ENCODE data around the gene C1orf21.

C1orf21 gene

GRCh38 chr1:184387476-184388318 lies 868 bp downstream of the C1orf21 start:
- DNase-seq, result no peak

DNA sequence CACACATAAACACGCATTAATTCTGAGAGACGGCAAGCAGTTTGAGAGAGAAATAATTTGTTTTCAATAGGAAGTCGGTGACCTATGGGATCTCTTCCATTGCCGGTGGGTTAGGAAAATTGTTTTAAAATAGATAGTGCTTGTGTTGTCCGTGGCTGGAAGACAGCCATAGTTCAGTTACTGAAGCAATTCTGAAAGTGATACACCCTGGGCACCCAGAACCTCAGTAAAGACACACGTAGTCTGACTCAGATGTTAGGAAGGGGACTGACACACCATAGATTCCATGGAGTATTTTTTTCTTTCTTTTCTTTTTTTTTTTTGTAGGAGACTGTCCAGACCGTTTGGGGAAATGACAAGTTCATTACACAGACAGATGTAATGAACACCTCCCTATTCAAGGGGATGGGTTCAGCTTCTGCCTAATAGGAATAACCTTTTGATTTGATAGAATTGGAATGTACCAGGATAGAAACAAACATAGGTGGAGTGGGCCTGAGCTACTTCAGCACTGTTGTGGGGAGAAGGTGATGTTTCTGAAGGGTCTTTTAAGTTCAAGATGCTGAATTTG lies 1.6 kb downstream of the C1orf21 start:
- peak; percentile 82 for DNase-seq

DNA sequence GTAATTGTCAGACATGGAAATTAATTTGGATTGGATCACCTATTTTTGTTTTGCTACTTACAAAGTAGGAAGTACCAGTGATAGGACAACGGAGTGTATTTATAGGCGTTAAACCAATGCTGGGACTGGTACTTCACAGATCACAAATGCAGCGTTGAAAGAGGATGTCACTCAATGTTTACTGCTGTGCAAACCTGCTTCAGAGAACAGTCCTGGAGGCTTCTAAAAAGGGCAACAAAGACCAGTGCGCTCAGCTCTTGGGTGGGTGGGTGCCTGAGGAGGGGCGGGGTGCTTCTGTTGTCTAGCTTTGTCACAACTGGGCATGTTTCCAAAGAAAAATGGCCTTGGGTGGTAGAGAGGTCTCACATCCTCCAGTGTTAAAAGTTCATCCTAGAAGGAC lies 2.1 kb downstream of the C1orf21 start:
- no peak for DNase-seq

DNA sequence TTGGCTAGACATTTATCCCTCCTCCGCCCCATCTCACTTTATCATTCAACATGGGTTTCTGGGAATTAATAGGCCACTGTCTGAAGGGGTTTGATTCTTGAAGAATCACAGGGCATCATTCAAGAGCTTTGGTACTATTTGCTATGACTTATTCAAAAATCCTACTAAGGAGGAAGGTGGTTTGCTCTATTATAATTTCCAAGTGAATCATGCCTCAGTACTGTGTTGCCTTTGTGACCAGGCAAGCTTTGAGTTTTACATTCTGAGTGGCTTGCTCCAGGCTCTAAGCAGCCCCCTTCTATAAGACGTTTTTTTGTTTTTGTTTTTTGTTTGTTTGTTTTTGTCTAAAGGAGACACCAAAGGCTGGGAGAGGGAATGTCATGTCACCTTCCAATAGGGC lies 2.6 kb downstream of the C1orf21 start:
- no peak for DNase-seq

DNA sequence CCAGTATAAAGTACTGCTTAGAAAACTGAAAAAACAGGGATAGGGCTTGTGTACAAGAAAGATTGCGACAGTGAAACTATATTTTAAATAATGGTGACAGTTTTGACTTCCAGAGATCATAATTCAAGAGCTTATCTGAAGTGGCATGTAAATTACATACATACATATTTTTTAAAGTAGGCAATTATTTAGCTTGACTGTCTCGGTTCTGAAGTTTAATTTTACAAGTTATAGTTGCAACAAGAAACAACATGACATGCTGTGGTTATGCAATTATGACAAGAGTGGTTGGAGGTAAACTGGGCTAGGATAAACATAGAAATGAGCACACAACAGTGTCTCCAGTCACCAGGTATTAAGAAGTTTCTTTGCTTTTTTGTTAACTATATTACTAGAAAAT lies 4.1 kb downstream of the C1orf21 start:
- DNase-seq, result no peak

DNA sequence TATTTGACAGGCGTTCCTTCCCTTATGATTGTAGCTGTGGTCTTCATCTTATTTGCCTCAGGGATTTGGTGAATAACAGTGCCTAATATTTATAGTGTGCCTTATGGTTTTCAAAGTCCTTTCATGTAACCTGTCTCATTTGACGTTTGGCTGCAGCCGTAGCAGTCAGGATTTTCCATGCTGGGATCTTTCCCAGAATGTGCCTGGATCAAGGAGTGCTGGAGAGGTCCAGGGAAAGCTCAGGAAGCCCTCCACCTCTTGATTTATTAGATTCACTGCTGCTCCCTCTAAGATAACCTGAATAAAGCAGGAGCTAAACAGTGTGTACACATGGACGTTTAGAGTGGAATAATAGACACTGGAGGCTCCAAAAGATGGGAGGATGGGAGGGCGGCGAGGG lies 5.2 kb downstream of the C1orf21 start:
- DNase-seq, result no peak

GRCh38 chr1:184392779-184393522 lies 6.1 kb downstream of the C1orf21 start:
- no peak for DNase-seq

DNA sequence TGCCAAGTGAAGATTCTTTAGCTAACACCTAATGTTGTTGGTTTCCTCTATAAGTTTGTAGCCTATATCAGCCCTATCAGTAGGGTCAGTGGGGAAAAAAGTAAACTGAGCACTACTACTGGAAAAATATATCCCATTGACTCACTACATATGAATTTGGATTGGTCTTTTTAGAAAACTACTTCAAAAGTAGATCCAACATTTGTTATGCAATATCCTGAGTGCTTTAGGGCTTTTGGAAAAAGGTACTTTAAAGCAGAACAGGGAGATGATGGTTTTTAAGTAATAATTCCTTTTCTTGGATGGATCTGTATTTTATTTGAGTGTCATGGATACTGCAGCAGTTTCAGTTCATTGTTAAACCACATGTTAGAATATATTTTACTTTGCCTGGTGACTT lies 7.1 kb downstream of the C1orf21 start:
- DNase-seq, result no peak

DNA sequence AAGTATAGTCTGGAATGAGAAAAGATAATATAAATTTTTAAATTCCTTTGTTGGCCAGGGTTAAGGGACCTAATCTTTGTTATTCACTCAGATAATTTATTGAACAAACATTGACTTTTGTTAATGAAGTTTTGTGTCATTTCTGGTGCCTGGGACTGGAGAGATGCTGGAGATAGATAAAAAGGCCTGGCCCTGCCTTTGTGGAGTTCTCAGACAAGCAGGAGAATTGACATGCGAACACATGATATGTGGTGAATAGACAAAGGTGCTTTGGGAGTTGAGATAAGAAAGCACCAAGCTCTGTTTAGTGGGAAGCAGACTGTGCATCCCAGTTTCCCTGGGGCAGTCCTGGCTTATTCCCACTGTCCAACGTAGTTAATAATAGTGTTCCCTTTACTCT lies 8.5 kb downstream of the C1orf21 start:
- no peak for DNase-seq

DNA sequence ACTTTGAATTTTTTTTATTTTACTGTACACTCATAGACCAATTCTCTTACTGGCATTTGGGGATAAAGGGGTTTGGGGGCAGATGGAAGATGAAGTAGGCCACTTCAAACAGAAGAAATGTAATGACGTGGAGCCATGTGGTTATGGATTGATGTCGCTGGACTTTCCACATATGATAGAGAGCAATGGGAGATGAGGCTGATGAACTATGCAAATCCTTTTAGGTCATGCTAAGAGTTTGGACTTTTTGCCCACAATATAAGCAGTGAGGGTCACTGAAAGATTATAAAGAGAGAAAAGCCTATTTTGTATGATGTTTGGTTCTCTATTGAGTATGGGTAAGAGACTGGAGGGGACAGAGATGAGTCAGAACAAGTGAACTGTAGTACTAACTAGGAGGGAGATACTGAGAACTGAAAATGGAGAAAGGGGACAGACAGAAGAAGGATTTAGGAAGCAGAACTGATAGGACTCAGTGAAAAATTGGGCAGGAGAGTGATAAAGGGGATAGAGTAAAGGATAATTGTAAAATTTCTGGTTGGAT lies 9.2 kb downstream of the C1orf21 start:
- DNase-seq, result no peak

- DNase-seq, result no peak
These were observed 12.5 kb downstream of the C1orf21 start for GRCh38 chr1:184399192-184399847.

DNA sequence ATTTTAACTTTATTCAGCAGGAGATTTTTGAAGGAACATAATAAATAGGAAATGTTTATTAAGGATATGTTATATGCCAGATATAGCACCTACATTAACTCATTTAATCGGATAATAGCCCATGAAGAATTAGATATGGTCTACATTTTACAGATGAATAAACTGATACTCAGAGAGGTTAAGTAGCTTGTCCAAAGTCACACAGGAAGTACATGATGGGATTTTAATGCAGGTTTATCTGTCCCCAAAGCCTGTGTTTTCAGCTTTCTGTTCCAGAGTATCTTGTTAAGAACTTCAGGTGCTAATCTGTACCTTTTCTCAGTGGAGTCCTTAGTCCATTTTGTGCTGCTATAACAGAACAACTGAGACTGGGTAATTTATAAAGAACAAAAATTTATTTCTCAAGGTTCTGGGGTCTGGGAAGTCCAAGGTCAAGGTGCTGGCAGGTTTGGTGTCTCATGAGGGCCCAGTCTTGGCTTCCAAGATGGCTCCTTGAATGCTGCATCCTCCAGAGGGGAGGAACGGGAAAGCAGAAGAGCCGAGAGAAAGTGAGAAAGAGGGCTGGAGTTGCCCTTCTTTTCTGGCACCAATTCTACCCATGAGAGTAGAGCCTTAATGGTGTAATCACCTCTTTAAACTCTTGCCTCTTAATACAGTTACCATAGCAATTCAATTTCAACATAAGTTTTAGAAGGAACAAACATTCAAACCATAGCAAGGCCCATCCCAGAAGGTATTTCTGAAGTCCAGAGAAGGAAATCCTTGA lies 17.3 kb downstream of the C1orf21 start:
- no peak for DNase-seq

- no peak for DNase-seq
These were observed 17.8 kb downstream of the C1orf21 start for GRCh38 chr1:184404727-184405027.

- DNase-seq, result no peak
These were observed 18.4 kb downstream of the C1orf21 start for GRCh38 chr1:184405094-184405800.

GRCh38 chr1:184405801-184406142 lies 18.9 kb downstream of the C1orf21 start:
- DNase-seq, result no peak

- no peak for DNase-seq
These were observed 19.6 kb downstream of the C1orf21 start for GRCh38 chr1:184406479-184406878.

- DNase-seq, result no peak
These were observed 21.1 kb downstream of the C1orf21 start for GRCh38 chr1:184407816-184408510.

DNA sequence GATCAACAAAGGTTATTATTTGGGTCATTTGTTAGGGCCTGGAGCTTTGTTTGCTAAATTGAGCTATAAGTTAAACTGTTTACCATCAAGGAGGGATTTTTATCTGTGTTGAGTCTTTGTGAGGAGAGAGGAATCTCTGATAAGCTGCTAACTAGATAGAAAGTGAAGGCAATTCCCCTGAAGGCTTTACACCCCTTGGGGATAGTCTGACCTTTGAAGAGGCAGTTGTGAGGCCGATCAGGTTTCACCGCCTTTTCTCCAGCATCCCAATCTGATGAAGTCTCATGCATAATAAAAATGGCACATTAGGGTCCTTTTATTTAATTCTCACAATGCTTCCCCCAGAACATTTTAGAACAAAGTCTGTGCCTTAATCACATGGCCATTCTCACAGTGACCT lies 21.8 kb downstream of the C1orf21 start:
- DNase-seq, result no peak

DNA sequence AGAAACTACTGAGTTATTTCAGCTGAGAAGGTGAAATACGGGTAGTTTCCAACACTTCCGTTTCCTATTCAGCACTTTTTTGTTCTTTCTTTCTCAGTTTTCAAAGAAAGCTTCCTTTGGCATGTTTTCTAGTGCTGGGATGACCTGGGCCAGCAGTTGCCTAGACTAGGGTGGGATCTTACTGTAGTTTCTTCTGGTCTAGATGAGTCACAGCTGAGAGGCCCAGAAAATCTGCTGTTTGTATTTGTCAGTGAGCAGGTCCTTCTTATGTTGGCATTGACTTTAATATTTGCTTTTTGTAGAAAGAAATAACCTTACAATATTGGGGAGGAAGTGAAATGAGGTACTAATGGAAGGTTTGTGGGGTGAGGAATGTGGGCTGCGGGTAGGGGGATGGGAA lies 22.2 kb downstream of the C1orf21 start:
- DNase-seq, result no peak

DNA sequence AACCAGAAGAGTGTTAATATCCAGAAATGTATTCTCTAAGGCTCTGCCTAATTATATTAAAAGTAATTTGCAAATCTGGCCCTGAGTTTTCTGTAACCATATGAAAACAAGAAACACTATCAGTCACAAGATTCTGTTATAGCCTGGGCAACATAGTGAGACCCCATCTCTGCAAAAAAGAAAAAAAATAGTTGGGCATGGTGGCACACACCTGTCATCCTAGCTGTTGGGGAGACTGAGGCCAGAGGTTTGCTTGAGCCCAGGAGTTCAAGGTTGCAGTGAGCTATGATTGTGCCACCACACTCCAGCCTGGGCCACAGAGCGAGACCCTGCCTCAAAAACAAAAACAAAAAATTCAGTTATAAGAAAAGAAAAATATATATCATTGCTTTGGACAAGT lies 25.6 kb downstream of the C1orf21 start:
- no peak for DNase-seq

- DNase-seq, result no peak
These were observed 29.7 kb downstream of the C1orf21 start for GRCh38 chr1:184416481-184416880.

Data from fibroblast of skin of scalp (primary cell).